Caco-2 (cell line): Measurements from ENCODE around the gene SYTL5. TPM values are rescaled to one million over a fixed set of nuclear protein-coding genes. Genes with fewer than 3 reads are reported as not detected.

Experiments used
- BruUV-seq: library from RNA; stranded (reverse); fragments of 400-500 nt; replicated peaks from 2 replicates; lab custom pipeline; 2021; lab: Mats Ljungman, UMichigan
- CTCF ChIA-PET: fragments of 300-600 bp; sonication (Branson Sonifier 250); formaldehyde crosslinking; loops from one replicate; lab custom pipeline; 2022; ENCODE audit warnings: antibody characterized with exemption; lab: Charles Lee
- POLR2A ChIA-PET: fragments of 300-600 bp; sonication (Branson Sonifier 250); formaldehyde crosslinking; loops from one replicate; lab custom pipeline; 2022; ENCODE audit warnings: antibody characterized with exemption; lab: Charles Lee
- DNase-seq, 2 experiments: peaks; one replicate each; pipeline versions ENCODE4 v3.0.0 to v3.0.0-alpha.2; 2020 to 2022
- H3K27me3 ChIP-seq: replicated peaks from 2 replicates; pipeline ENCODE4 v1.6.0; 2011; ENCODE audit warnings: low read length; ENCODE audit not compliant: control insufficient read depth, insufficient read depth
- H3K36me3 ChIP-seq: 2 replicates; pipeline ENCODE4 v1.5.1; 2011; ENCODE audit warnings: low read length; ENCODE audit not compliant: control insufficient read depth, insufficient read depth
- H3K4me1 ChIP-seq: fragments of 250-450 bp; sonication (Bioruptor Pico); 2 replicates; pipeline ENCODE4 v1.5.1; 2020; ENCODE audit warnings: mild to moderate bottlenecking
- H3K4me3 ChIP-seq: 2 replicates; pipeline ENCODE4 v1.5.1; 2011; ENCODE audit warnings: low read depth, mild to moderate bottlenecking, control low read depth, low read length
- H3K9me3 ChIP-seq: fragments of 250-450 bp; sonication (Bioruptor Pico); 2 replicates; pipeline ENCODE4 v1.5.1; 2020; ENCODE audit warnings: mild to moderate bottlenecking, moderate library complexity
- H3K27ac Mint-ChIP-seq: one replicate; pipeline ENCODE4 v1.8.0; 2022; ENCODE audit warnings: mixed read lengths; ENCODE audit not compliant: unreplicated experiment
- H3K27me3 Mint-ChIP-seq: one replicate; pipeline ENCODE4 v1.8.0; 2022; ENCODE audit warnings: mixed read lengths; ENCODE audit not compliant: insufficient read depth, unreplicated experiment
- H3K36me3 Mint-ChIP-seq: one replicate; pipeline ENCODE4 v1.8.0; 2022; ENCODE audit warnings: mild to moderate bottlenecking, mixed read lengths; ENCODE audit not compliant: insufficient read depth, unreplicated experiment
- H3K4me1 Mint-ChIP-seq: one replicate; pipeline ENCODE4 v1.8.0; 2022; ENCODE audit warnings: low read depth, mixed read lengths; ENCODE audit not compliant: unreplicated experiment
- H3K4me3 Mint-ChIP-seq: one replicate; pipeline ENCODE4 v1.8.0; 2022; ENCODE audit warnings: mild to moderate bottlenecking, moderate library complexity, mixed read lengths; ENCODE audit not compliant: unreplicated experiment
- H3K9me3 Mint-ChIP-seq: one replicate; pipeline ENCODE4 v1.8.0; 2022; ENCODE audit warnings: mixed read lengths; ENCODE audit not compliant: unreplicated experiment
- CTCF ChIP-seq, 2 experiments: fragments of 200-600 bp in 1 of 2; IDR thresholded peaks; 1 replicate in 1 of 2; 2 replicates in 1 of 2; pipeline versions ENCODE4 v1.5.1 to v1.8.0; 2011 to 2022; ENCODE audit warnings: antibody characterized with exemption in 1 of 2, control low read depth in 1 of 2, inconsistent platforms in 1 of 2, low read depth in 1 of 2, low read length in 1 of 2, mild to moderate bottlenecking in 1 of 2, moderate library complexity in 1 of 2; ENCODE audit not compliant: insufficient read depth in 1 of 2, severe bottlenecking in 1 of 2, unreplicated experiment in 1 of 2
- intact Hi-C: fragments of 100-400 bp; cut with micrococcal nuclease; formaldehyde crosslinking; loops from one replicate; pipeline ENCODE4 v1.10.0; 2022; ENCODE audit not compliant: unreplicated experiment
- total RNA-seq: library from RNA; stranded (reverse); gene quantifications from 2 replicates; pipeline ENCODE4 v1.2.3, GENCODE V29; 2022

SYTL5 gene
- total RNA-seq, 1 experiment from 2014 or later, result 8.9 TPM

DNA sequence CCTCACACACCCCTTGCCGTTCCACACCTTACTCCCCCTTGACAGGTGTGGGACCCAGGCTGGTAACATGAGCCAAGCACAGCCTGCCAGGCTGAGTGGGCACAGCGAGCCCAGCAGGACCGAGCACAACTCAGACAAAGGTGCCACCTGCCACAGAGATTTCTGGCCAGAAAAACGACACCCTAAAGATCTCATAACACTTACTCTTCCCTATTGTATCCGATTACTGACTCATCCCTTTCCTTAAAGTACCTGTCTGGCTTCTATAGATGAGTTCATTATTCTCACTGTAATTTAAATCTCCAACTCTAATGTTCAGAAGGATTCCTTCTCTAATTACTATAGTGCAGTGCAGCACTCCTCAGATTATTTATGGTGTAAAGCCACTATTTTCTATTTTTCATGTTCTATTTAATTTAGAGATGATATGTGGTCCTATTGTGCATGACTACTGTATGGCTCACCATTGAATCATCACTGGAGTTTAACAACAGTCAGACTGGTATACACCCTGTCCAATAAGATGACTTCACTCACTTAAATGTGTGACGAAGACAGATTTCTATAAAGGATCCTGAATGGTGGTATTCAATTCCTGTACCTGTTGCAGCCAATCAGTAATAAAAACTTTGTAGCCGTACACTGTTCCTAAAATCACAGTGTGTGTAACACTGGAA, 7.6 kb upstream of the SYTL5 start:
- H3K4me1 ChIP-seq, result no peaks in the 10 kb centered on the region
- BruUV-seq, result no TSS peak
- H3K4me3 Mint-ChIP-seq, result no peak overlapping the region
- no peaks in the 10 kb centered on the region for H3K9me3 Mint-ChIP-seq
- no peaks in the 10 kb centered on the region for H3K36me3 ChIP-seq
- CTCF ChIA-PET, result no interaction called here
- no peaks in the 10 kb centered on the region for H3K27me3 ChIP-seq
- H3K4me3 ChIP-seq, result no peak overlapping the region
- H3K9me3 ChIP-seq, result no peaks in the 10 kb centered on the region
- POLR2A ChIA-PET, result no interaction called here
- H3K27ac Mint-ChIP-seq, result no peak overlapping the region
- H3K36me3 Mint-ChIP-seq, result no peaks in the 10 kb centered on the region
- no peak for TF ChIP-seq CTCF (IDR thresholded peaks at IDR 0.05; ENCODE audit: insufficient read depth in 1 of 2, low read depth in 1 of 2, low read length in 1 of 2, severe bottlenecking in 1 of 2, unreplicated experiment in 1 of 2)
- intact Hi-C loops, result loop anchor here (5.0 kb wide), 1 partner anchor 169 kb away; no protein-coding TSS in a partner anchor
- no peak for DNase-seq
- H3K27me3 Mint-ChIP-seq, result no peaks in the 10 kb centered on the region
- no peaks in the 10 kb centered on the region for H3K4me1 Mint-ChIP-seq

GRCh38 chrX:38000706-38001105, 5.6 kb upstream of the SYTL5 start:
- POLR2A ChIA-PET, result no interaction called here

DNA sequence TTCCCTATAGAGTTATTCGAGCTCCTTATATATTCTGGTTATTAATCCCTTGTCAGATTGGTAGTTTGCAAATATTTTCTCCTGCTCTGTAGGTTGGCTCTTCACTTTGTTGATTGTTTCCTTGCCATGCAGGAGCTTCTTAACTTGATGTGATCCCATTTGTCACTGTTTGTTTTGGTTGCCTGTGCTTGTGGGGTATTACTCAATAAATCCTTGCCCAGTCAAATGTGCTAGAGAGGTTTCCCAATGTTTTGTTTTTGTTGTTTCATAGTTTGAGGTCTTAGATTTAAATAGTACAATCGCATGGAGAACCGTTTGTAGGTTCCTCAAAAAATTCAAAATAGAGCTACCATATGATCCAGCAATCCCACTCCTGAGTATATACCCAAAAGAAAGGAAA, 2.3 kb upstream of the SYTL5 start:
- Histone ChIP-seq H3K27me3 (no peaks in the 10 kb centered on the region), H3K36me3 (no peaks in the 10 kb centered on the region), H3K9me3 (no peaks in the 10 kb centered on the region), H3K4me3 (no peak overlapping the region), H3K4me1 (peaks cover 30% of the 10 kb centered on the region)
- Mint-ChIP-seq H3K36me3 (no peaks in the 10 kb centered on the region), H3K27ac (peak overlapping the region; percentile 71), H3K27me3 (no peaks in the 10 kb centered on the region), H3K9me3 (no peaks in the 10 kb centered on the region), H3K4me3 (no peak overlapping the region), H3K4me1 (peaks cover 12% of the 10 kb centered on the region)
- CTCF ChIA-PET, result no interaction called here
- POLR2A ChIA-PET, result no interaction called here
- BruUV-seq, result no TSS peak
- intact Hi-C loops, result no loop called here
- no peak for DNase-seq
- TF ChIP-seq CTCF (IDR thresholded peaks at IDR 0.05; ENCODE audit: insufficient read depth in 1 of 2, low read depth in 1 of 2, low read length in 1 of 2, severe bottlenecking in 1 of 2, unreplicated experiment in 1 of 2), result no peak

More at GRCh38 chrX:38000706-38001105, 5.6 kb upstream of the SYTL5 start:
- Histone ChIP-seq H3K36me3 (no peaks in the 10 kb centered on the region), H3K4me1 (peaks cover under 1% of the 10 kb centered on the region), H3K9me3 (no peaks in the 10 kb centered on the region), H3K27me3 (no peaks in the 10 kb centered on the region), H3K4me3 (no peak overlapping the region)
- H3K9me3 Mint-ChIP-seq, result no peaks in the 10 kb centered on the region
- no peak for TF ChIP-seq CTCF (IDR thresholded peaks at IDR 0.05; ENCODE audit: insufficient read depth in 1 of 2, low read depth in 1 of 2, low read length in 1 of 2, severe bottlenecking in 1 of 2, unreplicated experiment in 1 of 2)
- H3K4me3 Mint-ChIP-seq, result no peak overlapping the region
- no TSS peak for BruUV-seq
- no peaks in the 10 kb centered on the region for H3K4me1 Mint-ChIP-seq
- CTCF ChIA-PET, result no interaction called here
- H3K27ac Mint-ChIP-seq, result no peak overlapping the region
- no peaks in the 10 kb centered on the region for H3K27me3 Mint-ChIP-seq
- DNase-seq, result no peak
- intact Hi-C loops, result no loop called here
- H3K36me3 Mint-ChIP-seq, result no peaks in the 10 kb centered on the region
